ENCODE results near the gene BRAF. TPM values are rescaled to one million over a fixed set of nuclear protein-coding genes. Genes with fewer than 3 reads are reported as not detected.
"Not testable (repeated sequence)": the region's sequence is repeated elsewhere in the genome, so short reads cannot be mapped to it uniquely, and the experiment has no call there.

Gene BRAF
- total RNA-seq, 3 donors from 2014 or later = 25.5 to 44.2 (median 29.2) TPM

- intact Hi-C loops (cut with DNase I, micrococcal nuclease) = no loop called here
- ATAC-seq (no peak), DNase-seq (no peak)
- no peak for TF ChIP-seq CTCF (IDR thresholded peaks at IDR 0.05)
- no peaks in the 10 kb centered on the region for H3K9me3 ChIP-seq
- no peak overlapping the region for H3K4me3 ChIP-seq
- H3K36me3 ChIP-seq (ENCODE audit: low read depth) = peaks cover 4% of the 10 kb centered on the region
- no peaks in the 10 kb centered on the region for H3K4me1 ChIP-seq (ENCODE audit: low read depth)
Observed at GRCh38 chr7:140773104-140773503, 151.6 kb downstream of the BRAF start.

DNA sequence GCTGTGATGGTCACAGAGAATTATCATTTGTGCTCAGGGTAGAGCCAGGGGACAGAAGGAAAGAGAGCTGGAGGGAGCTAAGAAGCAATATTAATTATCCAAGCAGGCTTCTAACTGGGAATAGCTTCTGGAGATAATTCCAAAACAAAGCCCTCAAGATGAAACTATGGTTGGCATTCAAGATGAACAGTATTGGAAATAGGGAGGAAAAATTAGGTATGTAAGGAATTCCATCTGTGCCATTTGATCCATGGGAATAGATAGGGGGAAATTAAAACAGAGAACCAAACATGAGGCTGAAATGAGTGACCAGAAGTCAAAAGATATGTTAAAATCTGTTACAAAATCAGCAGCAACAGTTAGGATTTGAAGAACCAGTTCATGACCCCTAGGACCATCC is 152.9 kb downstream of the BRAF start:
- Histone ChIP-seq H3K36me3 (ENCODE audit: low read depth) (peaks cover under 1% of the 10 kb centered on the region), H3K4me3 (no peak overlapping the region), H3K4me1 (ENCODE audit: low read depth) (no peaks in the 10 kb centered on the region), H3K9me3 (no peaks in the 10 kb centered on the region)
- no peak for ATAC-seq
- intact Hi-C loops (cut with DNase I, micrococcal nuclease) = no loop called here
- no peak for TF ChIP-seq CTCF (IDR thresholded peaks at IDR 0.05)
- DNase-seq = no peak

DNA sequence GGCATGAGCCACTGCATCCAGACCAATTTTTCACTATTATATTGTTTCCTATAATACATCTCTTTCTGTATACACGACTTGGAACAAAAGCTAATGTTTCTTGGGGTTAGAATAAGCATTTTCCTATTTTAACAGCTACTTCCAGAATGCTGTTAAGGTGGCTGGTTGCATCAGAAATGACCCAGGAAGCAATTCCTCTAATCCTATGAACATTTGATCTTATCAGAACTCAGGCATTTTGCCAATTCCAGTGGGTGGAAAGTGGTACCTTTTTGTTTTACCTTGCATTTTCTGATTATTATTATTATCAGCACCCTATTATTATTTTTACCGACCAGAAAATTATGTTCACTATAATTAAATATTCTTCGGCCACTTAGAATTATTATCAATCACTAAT is 154.9 kb downstream of the BRAF start:
- Histone ChIP-seq H3K9me3 (no peaks in the 10 kb centered on the region), H3K4me3 (no peak overlapping the region), H3K4me1 (ENCODE audit: low read depth) (no peaks in the 10 kb centered on the region), H3K36me3 (ENCODE audit: low read depth) (no peaks in the 10 kb centered on the region)
- intact Hi-C loops (cut with DNase I, micrococcal nuclease) = no loop called here
- ATAC-seq (no peak), DNase-seq (no peak)
- TF ChIP-seq CTCF (IDR thresholded peaks at IDR 0.05) = no peak

- TF ChIP-seq CTCF (IDR thresholded peaks at IDR 0.05) = no peak
Observed at GRCh38 chr7:140767418-140767817, 157.3 kb downstream of the BRAF start.

DNA sequence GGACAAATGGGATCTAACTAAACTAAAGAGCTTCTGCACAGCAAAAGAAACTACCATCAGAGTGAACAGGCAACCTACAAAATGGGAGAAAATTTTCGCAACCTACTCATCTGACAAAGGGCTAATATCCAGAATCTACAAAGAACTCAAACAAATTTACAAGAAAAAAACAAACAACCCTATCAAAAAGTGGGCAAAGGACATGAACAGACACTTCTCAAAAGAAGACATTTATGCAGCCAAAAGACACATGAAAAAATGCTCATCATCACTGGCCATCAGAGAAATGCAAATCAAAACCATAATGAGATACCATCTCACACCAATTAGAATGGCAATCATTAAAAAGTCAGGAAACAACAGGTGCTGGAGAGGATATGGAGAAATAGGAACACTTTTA is 159.3 kb downstream of the BRAF start:
- H3K36me3 ChIP-seq (ENCODE audit: low read depth); H3K9me3 ChIP-seq; ATAC-seq; DNase-seq; H3K4me1 ChIP-seq (ENCODE audit: low read depth); H3K4me3 ChIP-seq; intact Hi-C loops (cut with DNase I, micrococcal nuclease): not testable (repeated sequence)

More at GRCh38 chr7:140767418-140767817, 157.3 kb downstream of the BRAF start:
- no peak for DNase-seq
- H3K36me3 ChIP-seq (ENCODE audit: low read depth) = no peaks in the 10 kb centered on the region
- no peak overlapping the region for H3K4me3 ChIP-seq
- no peak for ATAC-seq
- intact Hi-C loops (cut with DNase I, micrococcal nuclease) = no loop called here
- H3K9me3 ChIP-seq = no peaks in the 10 kb centered on the region
- no peaks in the 10 kb centered on the region for H3K4me1 ChIP-seq (ENCODE audit: low read depth)

DNA sequence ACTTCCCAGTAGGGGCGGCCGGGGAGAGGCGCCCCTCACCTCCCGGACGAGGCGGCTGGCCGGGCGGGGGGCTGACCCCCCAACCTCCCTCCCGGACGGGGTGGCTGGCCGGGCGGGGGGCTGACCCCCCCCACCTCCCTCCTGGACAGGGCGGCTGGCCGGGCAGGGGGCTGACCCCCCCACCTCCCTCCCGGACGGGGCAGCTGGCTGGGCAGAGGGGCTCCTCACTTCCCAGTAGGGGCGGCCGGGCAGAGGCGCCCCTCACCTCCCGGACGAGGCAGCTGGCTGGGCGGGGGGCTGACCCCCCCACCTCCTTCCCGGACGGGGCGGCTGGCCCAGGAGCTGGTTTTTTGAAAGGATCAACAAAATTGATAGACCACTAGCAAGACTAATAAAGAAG is 161.6 kb downstream of the BRAF start:
- H3K4me1 ChIP-seq (ENCODE audit: low read depth); H3K4me3 ChIP-seq; DNase-seq; ATAC-seq; H3K9me3 ChIP-seq; H3K36me3 ChIP-seq (ENCODE audit: low read depth); intact Hi-C loops (cut with DNase I, micrococcal nuclease): not testable (repeated sequence)

GRCh38 chr7:140761375-140761774 is 163.4 kb downstream of the BRAF start:
- DNase-seq = not testable (repeated sequence)

More at GRCh38 chr7:140761375-140761774, 163.4 kb downstream of the BRAF start:
- H3K4me3 ChIP-seq; intact Hi-C loops (cut with DNase I, micrococcal nuclease); H3K9me3 ChIP-seq; ATAC-seq; H3K36me3 ChIP-seq (ENCODE audit: low read depth); H3K4me1 ChIP-seq (ENCODE audit: low read depth): not testable (repeated sequence)

Data from mucosa of descending colon (tissue), 3 donors.